H1 (cell line): ENCODE measurements around the gene HERC3. TPM values are rescaled to one million over a fixed set of nuclear protein-coding genes. Genes with fewer than 3 reads are reported as not detected.
A peak's percentile ranks its signal among the peaks of the same experiment; 100 is the strongest.

ENCODE experiments used
- CTCF ChIA-PET: fragments of 300-600 bp; sonication (Branson Sonifier 250); formaldehyde crosslinking; loops from one replicate; lab custom pipeline; 2021; ENCODE audit not compliant: partially characterized antibody; lab: Charles Lee
- POLR2A ChIA-PET: fragments of 300-600 bp; sonication (Branson Sonifier 250); formaldehyde crosslinking; loops from one replicate; lab custom pipeline; 2021; ENCODE audit warnings: inconsistent platforms; ENCODE audit not compliant: partially characterized antibody; lab: Charles Lee
- DNase-seq, 2 experiments: peaks; one replicate each; pipeline versions ENCODE4 v3.0.0 to v3.0.0-alpha.2; 2010 to 2022; ENCODE audit warnings: low spot score in 2 of 2, low read depth in 1 of 2, mixed read lengths in 1 of 2
- FAIRE-seq: peaks from 2 replicates; lab custom pipeline; 2011; peaks lifted over from hg19 to GRCh38; lab: Jason Lieb, UNC
- H2AFZ ChIP-seq: 2 replicates; pipeline ENCODE4 v1.8.1; 2012; ENCODE audit warnings: low read length, inconsistent platforms
- H2AK5ac ChIP-seq: 2 replicates; pipeline ENCODE4 v1.6.1; 2013; ENCODE audit warnings: low read depth, low read length
- H2BK120ac ChIP-seq: replicated peaks from 2 replicates; pipeline ENCODE3; 2013; ENCODE audit warnings: low read depth, low read length, inconsistent platforms
- H2BK12ac ChIP-seq: 2 replicates; pipeline ENCODE4 v1.6.1; 2013; ENCODE audit warnings: low read depth, low read length
- H2BK15ac ChIP-seq: 2 replicates; pipeline ENCODE4 v1.6.1; 2013; ENCODE audit warnings: low read length
- H2BK20ac ChIP-seq: 2 replicates; pipeline ENCODE4 v1.6.1; 2013; ENCODE audit warnings: low read length
- H2BK5ac ChIP-seq: 2 replicates; pipeline ENCODE4 v1.6.1; 2013; ENCODE audit warnings: low read depth, low read length
- H3K14ac ChIP-seq: 2 replicates; pipeline ENCODE4 v1.6.1; 2013; ENCODE audit warnings: inconsistent platforms; ENCODE audit not compliant: insufficient read length
- H3K18ac ChIP-seq: 2 replicates; pipeline ENCODE4 v1.6.1; 2013; ENCODE audit warnings: low read length; ENCODE audit errors: extremely low read depth
- H3K23ac ChIP-seq: 2 replicates; pipeline ENCODE4 v1.6.1; 2013; ENCODE audit warnings: inconsistent platforms; ENCODE audit not compliant: insufficient read length
- H3K23me2 ChIP-seq: 2 replicates; pipeline ENCODE4 v1.6.1; 2013; ENCODE audit warnings: low read depth, low read length
- H3K27ac ChIP-seq: 2 replicates; pipeline ENCODE4 v1.6.1; 2011; ENCODE audit warnings: low read depth, low read length, inconsistent platforms
- H3K27me3 ChIP-seq, 4 experiments: replicated peaks in 1 of 4; 1 replicate in 1 of 4; 2 replicates in 3 of 4; pipeline versions ENCODE4 v1.6.1 to v1.8.1; 2011 to 2013; ENCODE audit warnings: low read length in 3 of 4, mild to moderate bottlenecking in 3 of 4, inconsistent platforms in 2 of 4, mixed read lengths in 2 of 4, moderate library complexity in 1 of 4; ENCODE audit not compliant: control insufficient read depth in 3 of 4, insufficient read depth in 3 of 4; ENCODE audit errors: extremely low read depth in 1 of 4
- H3K36me3 ChIP-seq, 4 experiments: 2 replicates each; pipeline versions ENCODE4 v1.6.1 to v1.8.1; 2011 to 2013; ENCODE audit warnings: mild to moderate bottlenecking in 4 of 4, low read length in 3 of 4, moderate library complexity in 2 of 4, control low read depth in 1 of 4, inconsistent platforms in 1 of 4; ENCODE audit not compliant: insufficient read depth in 4 of 4, control insufficient read depth in 2 of 4
- H3K4ac ChIP-seq: replicated peaks from 2 replicates; pipeline ENCODE3; 2013; ENCODE audit warnings: low read length, low read depth, mixed read lengths, inconsistent platforms; ENCODE audit not compliant: insufficient read length
- H3K4me1 ChIP-seq, 4 experiments: replicated peaks in 1 of 4; 1 replicate in 1 of 4; 2 replicates in 3 of 4; pipeline versions ENCODE4 v1.6.1 to v1.8.1; 2011 to 2013; ENCODE audit warnings: low read length in 3 of 4, inconsistent platforms in 2 of 4, mixed read lengths in 1 of 4; ENCODE audit not compliant: insufficient read depth in 4 of 4, control insufficient read depth in 3 of 4
- H3K4me2 ChIP-seq, 2 experiments: 2 replicates each; pipeline versions ENCODE4 v1.6.1 to v1.8.1; 2011 to 2013; ENCODE audit warnings: low read depth in 2 of 2, low read length in 2 of 2, control low read depth in 1 of 2, inconsistent platforms in 1 of 2, mild to moderate bottlenecking in 1 of 2; ENCODE audit not compliant: insufficient read depth in 1 of 2
- H3K4me3 ChIP-seq, 4 experiments: fragments of 200-600, 300-600 bp in 1 of 4; sonication (generic), shearing (Covaris generic), sonication (Bioruptor Twin) in 1 of 4; 2 replicates each; pipeline versions ENCODE4 v1.5.1 to v1.8.1; 2011 to 2016; ENCODE audit warnings: low read length in 4 of 4, low read depth in 3 of 4, control low read depth in 2 of 4, inconsistent platforms in 2 of 4, mild to moderate bottlenecking in 2 of 4, mixed read lengths in 1 of 4, moderate library complexity in 1 of 4; ENCODE audit not compliant: insufficient read depth in 2 of 4; ENCODE audit errors: extremely low read depth in 1 of 4
- H3K56ac ChIP-seq: replicated peaks from 2 replicates; pipeline ENCODE3; 2013; ENCODE audit warnings: low read depth, mild to moderate bottlenecking, mixed read lengths, low read length, inconsistent platforms; ENCODE audit not compliant: insufficient read length
- H3K79me1 ChIP-seq: 2 replicates; pipeline ENCODE4 v1.6.1; 2013; ENCODE audit warnings: low read depth, low read length, control low read depth
- H3K79me2 ChIP-seq, 2 experiments: 2 replicates each; pipeline versions ENCODE4 v1.6.1 to v1.8.1; 2012 to 2013; ENCODE audit warnings: low read length in 2 of 2, mild to moderate bottlenecking in 2 of 2, inconsistent platforms in 1 of 2; ENCODE audit not compliant: insufficient read depth in 2 of 2, control insufficient read depth in 1 of 2
- H3K9ac ChIP-seq, 4 experiments: replicated peaks in 1 of 4; 1 replicate in 1 of 4; 2 replicates in 3 of 4; pipeline versions ENCODE4 v1.6.1 to v1.8.1; 2011 to 2013; ENCODE audit warnings: low read depth in 3 of 4, low read length in 3 of 4, control low read depth in 2 of 4, mild to moderate bottlenecking in 2 of 4, moderate library complexity in 2 of 4, inconsistent platforms in 1 of 4; ENCODE audit errors: extremely low read depth in 1 of 4
- H3K9me3 ChIP-seq, 2 experiments: 2 replicates each; pipeline versions ENCODE4 v1.6.1 to v1.8.1; 2012 to 2013; ENCODE audit warnings: mild to moderate bottlenecking in 2 of 2, moderate library complexity in 2 of 2, control low read depth in 1 of 2, inconsistent platforms in 1 of 2, low read depth in 1 of 2, low read length in 1 of 2, mixed read lengths in 1 of 2; ENCODE audit not compliant: insufficient read depth in 2 of 2
- H4K20me1 ChIP-seq, 2 experiments: replicated peaks in 1 of 2; 2 replicates each; pipeline versions ENCODE3 to v1.8.1; 2011 to 2013; ENCODE audit warnings: inconsistent platforms in 2 of 2, low read length in 2 of 2, mild to moderate bottlenecking in 1 of 2; ENCODE audit not compliant: insufficient read depth in 2 of 2, control insufficient read depth in 1 of 2
- H4K5ac ChIP-seq: 2 replicates; pipeline ENCODE4 v1.6.1; 2013; ENCODE audit warnings: low read length, low read depth, mixed read lengths, inconsistent platforms; ENCODE audit not compliant: insufficient read length
- H4K8ac ChIP-seq: 2 replicates; pipeline ENCODE4 v1.8.0; 2013; ENCODE audit warnings: mild to moderate bottlenecking, moderate library complexity, low read length, inconsistent platforms; ENCODE audit not compliant: insufficient read depth; ENCODE audit errors: extremely low read depth
- H4K91ac ChIP-seq: replicated peaks from 2 replicates; pipeline ENCODE3; 2013; ENCODE audit warnings: low read length, mixed read lengths, inconsistent platforms; ENCODE audit not compliant: insufficient read length
- BACH1 ChIP-seq: IDR thresholded peaks from 2 replicates; pipeline ENCODE4 v1.6.1; 2012; ENCODE audit warnings: low read length, improper control_type of control experiment
- CEBPB ChIP-seq: IDR thresholded peaks from 2 replicates; pipeline ENCODE4 v1.6.1; 2012; ENCODE audit warnings: low read depth, low read length
- CHD1 ChIP-seq: IDR thresholded peaks from 2 replicates; pipeline ENCODE4 v1.6.1; 2012; ENCODE audit warnings: low read depth, low read length, improper control_type of control experiment
- CHD2 ChIP-seq: IDR thresholded peaks from 2 replicates; pipeline ENCODE4 v1.6.1; 2012; ENCODE audit warnings: low read length, improper control_type of control experiment
- RBBP5 ChIP-seq: IDR thresholded peaks from 2 replicates; pipeline ENCODE4 v1.7.1; 2012; ENCODE audit warnings: low read depth, mild to moderate bottlenecking, inconsistent platforms, low read length, moderate library complexity, borderline replicate concordance
- SP2 ChIP-seq: IDR thresholded peaks from 2 replicates; pipeline ENCODE4 v1.6.1; 2012; ENCODE audit warnings: mild to moderate bottlenecking, low read length, inconsistent platforms
- TEAD4 ChIP-seq: IDR thresholded peaks from 2 replicates; pipeline ENCODE4 v1.6.1; 2012; ENCODE audit warnings: low read depth, low read length, inconsistent platforms, mixed read lengths
- WGBS, 2 experiments: shearing (Covaris generic) in 1 of 2; methylation state at CpG; one replicate each; pipeline versions ENCODE4 v1.1.6 to v1.1.7; 2013 to 2015; ENCODE audit warnings: low lambda C conversion rate in 2 of 2, mixed read lengths in 2 of 2, inconsistent platforms in 1 of 2, low coverage in 1 of 2, missing lambda C conversion rate in 1 of 2; ENCODE audit not compliant: insufficient replicate concordance in 2 of 2, insufficient coverage in 1 of 2, insufficient read length in 1 of 2; ENCODE audit errors: extremely low coverage in 1 of 2, missing lambda C conversion rate in 1 of 2; 5-methylcytosine and 5-hydroxymethylcytosine counted together
- long read RNA-seq, 2 experiments: library from RNA in 1 of 2; library from capped mRNA in 1 of 2; stranded (forward); transcript quantifications; one replicate each; pipeline ENCODE4 v2.0.0, GENCODE V29; 2021; ENCODE audit warnings: inconsistent platforms in 1 of 2
- polyA minus RNA-seq, 3 experiments: library from RNA; depleted of rRNA, polyadenylated mRNA; stranded (reverse); fragments of >200 nt; gene quantifications; 1 replicate in 2 of 3; 2 replicates in 1 of 3; pipeline ENCODE4 v1.2.3, GENCODE V29; 2011
- polyA plus RNA-seq, 7 experiments: library from polyadenylated mRNA; depleted of rRNA in 3 of 7; stranded (reverse) in 5 of 7; unstranded in 2 of 7; fragments of >200 nt in 5 of 7; fragments of 200-250 nt in 2 of 7; gene quantifications; 1 replicate in 5 of 7; 2 replicates in 1 of 7; 4 replicates in 1 of 7; pipeline versions ENCODE4 v1.2.1 to v1.2.3, GENCODE V29; 2011 to 2013; ENCODE audit warnings: missing spikeins in 2 of 7, mixed read lengths in 2 of 7
- total RNA-seq: library from RNA; stranded (reverse); fragmentation: NEBNext Ultra II Directional; extraction: Animal tissue kit (Norgen Biotek cat#: 25700); gene quantifications from 2 replicates; pipeline ENCODE4 v1.2.1, GENCODE V29; 2021

The HERC3 gene
- 4.3 and 5.7 TPM in 2 replicates for total RNA-seq
- 1.1 and 1.4 TPM in 2 replicates for polyA plus RNA-seq (2011; rRNA removed)
- 1.4 TPM for polyA plus RNA-seq (2011; cell fraction: cytosol; rRNA removed)
- 2.0 TPM for polyA plus RNA-seq (2011; cell fraction: nucleus; rRNA removed)
- polyA plus RNA-seq (2012, experiment 1 of 2): 1.2 to 2.4 TPM (median 1.7 TPM) in 4 replicates
- 0.14 TPM for polyA plus RNA-seq (2012, experiment 2 of 2)
- polyA plus RNA-seq (2013, experiment 1 of 2): 2.1 TPM
- polyA plus RNA-seq (2013, experiment 2 of 2): 1.7 TPM
- 5.4 and 6.0 TPM in 2 replicates for polyA minus RNA-seq (2011; rRNA and poly(A)+ RNA removed)
- 1.3 TPM for polyA minus RNA-seq (2011; cell fraction: cytosol; rRNA and poly(A)+ RNA removed)
- polyA minus RNA-seq (2011; cell fraction: nucleus; rRNA and poly(A)+ RNA removed): 7.5 TPM
- long read RNA-seq, experiment 1, partial matches to known transcripts: 1 of 2 reads
- long read RNA-seq, experiment 1, other reads (novel, unspliced or antisense): 1 of 2 reads
- long read RNA-seq, experiment 2: 0 reads

DNA sequence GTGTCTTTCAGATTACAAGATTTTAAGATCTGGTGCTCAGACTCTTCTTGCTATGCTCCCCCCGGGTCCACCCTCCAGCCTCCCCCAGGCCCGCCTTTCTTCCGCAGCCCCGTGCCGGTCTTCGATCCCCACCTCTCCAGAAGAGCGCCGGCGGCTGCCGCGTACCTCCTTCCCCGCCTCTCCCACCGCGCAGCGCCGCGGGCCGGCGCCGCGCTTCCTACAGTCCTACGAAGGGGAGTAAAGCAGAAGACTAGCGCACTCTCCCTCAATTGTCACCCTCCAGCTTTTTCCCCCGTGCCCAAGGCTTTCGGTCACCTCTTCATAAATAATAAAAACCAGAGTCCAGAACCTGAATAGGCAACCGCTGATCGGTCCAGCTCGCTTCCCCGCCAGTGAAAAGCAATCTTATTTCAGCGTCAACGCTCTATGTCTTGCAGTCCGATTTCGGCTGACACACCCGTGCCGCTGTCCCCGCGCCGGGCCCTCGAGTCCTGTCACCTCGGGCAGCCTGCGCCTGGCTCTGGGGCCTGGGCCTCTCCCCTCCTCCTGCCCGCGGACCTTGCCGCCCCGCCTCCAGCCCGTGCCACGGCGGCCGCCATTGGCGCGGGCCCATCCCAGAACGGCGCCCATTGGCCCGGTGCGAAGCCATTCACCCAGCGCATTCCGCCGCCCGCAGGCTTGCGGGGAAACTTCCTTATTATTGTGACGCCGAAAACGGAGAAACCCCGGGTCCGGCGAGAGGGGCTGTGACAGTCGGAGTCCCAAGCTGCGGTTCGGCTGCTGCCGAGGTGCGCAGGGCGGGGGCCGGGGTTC lies at the start of gene HERC3:
Gene HERC3, plus strand, starts transcription at position 694 of the 813 bp plus-strand sequence. CDS start 13,344 bp downstream, outside the sequence.
- Histone ChIP-seq H3K9me3 (no peaks in the 10 kb centered on the region), H3K23me2 (peaks cover 11% of the 10 kb centered on the region; the same call in 1 of the 2 replicates), H2BK5ac (no peak within 1 kb of the TSS), H2BK20ac (no peak within 1 kb of the TSS), H2BK120ac (no peak within 1 kb of the TSS), H3K23ac (no peak within 1 kb of the TSS), H2BK15ac (no peak within 1 kb of the TSS; the same call in 1 of the 2 replicates), H3K18ac (no peak within 1 kb of the TSS), H3K36me3 (no peaks in the 10 kb centered on the region), H3K9ac (peak within 1 kb of the TSS in 1 of 4 experiments; percentile 40; a peak in 1 of 7 replicates), H4K8ac (peak within 1 kb of the TSS; percentile 65), H3K27ac (no peak within 1 kb of the TSS), H2AFZ (peak within 1 kb of the TSS; percentile 66; the same call in 1 of the 2 replicates), H2AK5ac (no peak within 1 kb of the TSS), H3K27me3 (peaks cover 2 to 33% (median 22%) of the 10 kb centered on the region in 4 experiments), H3K56ac (no peak within 1 kb of the TSS), H3K14ac (no peak within 1 kb of the TSS), H4K5ac (no peak within 1 kb of the TSS), H3K4me2 (peak within 1 kb of the TSS; percentile 90), H4K20me1 (no peaks in the 10 kb centered on the region), H3K79me2 (no peaks in the 10 kb centered on the region), H3K4me1 (peaks cover 0 to 3% (median 0%) of the 10 kb centered on the region in 4 experiments; a peak in 1 of 7 replicates), H4K91ac (no peak within 1 kb of the TSS), H2BK12ac (no peak within 1 kb of the TSS), H3K79me1 (no peaks in the 10 kb centered on the region), H3K4me3 (peak within 1 kb of the TSS; percentile 61 to 94 (median 81)), H3K4ac (no peak within 1 kb of the TSS)
- FAIRE-seq (no peak), DNase-seq (peak; percentile 31 to 96)
- CTCF ChIA-PET: interaction anchor here (1.1 to 1.7 kb wide), 3 partner anchors 8 to 67 kb away, joined by 3 to 5 read pairs (median 4); no protein-coding TSS in a partner anchor
- POLR2A ChIA-PET: interaction anchor here (0.9 to 1.5 kb wide), 3 partner anchors 15 to 146 kb away, joined by 3 to 5 read pairs (median 4); no protein-coding TSS in a partner anchor
- WGBS, 2 experiments: 2% methylated on average over 64 of the region's 73 CpGs; no CpG with 5 or more reads in 1 of the 2 experiments
- TF ChIP-seq CHD2 (peak; percentile 84), SP2 (peak; percentile 75), RBBP5 (0 out of 2 replicates have a peak, but pooled peaks have one; percentile 62), CEBPB (no peak), TEAD4 (peak; percentile 73), CHD1 (no peak), BACH1 (no peak)
